Stomach (tissue), 9 donors: Measurements from ENCODE around the gene R3HCC1L. TPM values are rescaled to one million over a fixed set of nuclear protein-coding genes. Genes with fewer than 3 reads are reported as not detected.
"Not testable (repeated sequence)": the region's sequence is repeated elsewhere in the genome, so short reads cannot be mapped to it uniquely, and the experiment has no call there.

ENCODE experiments used
- DNase-seq, 2 donors: peaks; one replicate each; pipeline versions ENCODE4 v3.0.0 to v3.0.0-alpha.2; 2013 to 2019
- H3K27ac ChIP-seq, 5 donors: fragments of 200-600 bp in 4 of 5; sonication (generic) in 4 of 5; one replicate each; pipeline ENCODE4 v1.5.1; 2013 to 2019; ENCODE audit warnings: mild to moderate bottlenecking in 1 of 5, moderate library complexity in 1 of 5
- H3K27me3 ChIP-seq, 3 donors: fragments of 200-600 bp; sonication (generic); one replicate each; pipeline ENCODE4 v1.5.1; 2017 to 2019; ENCODE audit warnings: mixed run types in 1 of 3
- H3K36me3 ChIP-seq, 4 donors: fragments of 200-600 bp; sonication (generic); 1 replicate in 3 of 4; 2 replicates in 1 of 4; pipeline ENCODE4 v1.5.1; 2016 to 2019
- H3K4me1 ChIP-seq, 4 donors: fragments of 200-600 bp; sonication (generic); one replicate each; pipeline ENCODE4 v1.5.1; 2016 to 2019
- H3K4me3 ChIP-seq, 4 donors: fragments of 200-600 bp; sonication (generic) in 3 of 4; one replicate each; pipeline ENCODE4 v1.5.1; 2016 to 2019; ENCODE audit warnings: mild to moderate bottlenecking in 1 of 4
- H3K9me3 ChIP-seq, 4 donors: fragments of 200-600 bp; sonication (generic); one replicate each; pipeline ENCODE4 v1.5.1; 2016 to 2019
- CTCF ChIP-seq, 7 experiments: fragments of 450-650 bp in 4 of 7; fragments of 200-600 bp in 3 of 7; sonication (generic) in 3 of 7; IDR thresholded peaks; one replicate each; pipeline ENCODE4 v1.5.1; 2016 to 2019; ENCODE audit warnings: antibody characterized with exemption in 7 of 7, control low read depth in 2 of 7, mild to moderate bottlenecking in 1 of 7
- EP300 ChIP-seq: sonication (generic); formaldehyde crosslinking; IDR thresholded peaks from one replicate; pipeline ENCODE4 v1.6.1; 2017; ENCODE audit warnings: antibody characterized with exemption
- POLR2A ChIP-seq, 4 donors: fragments of 450-650 bp; IDR thresholded peaks; one replicate each; pipeline ENCODE4 v1.6.1; 2016; ENCODE audit warnings: antibody characterized with exemption in 4 of 4, control low read depth in 2 of 4, mild to moderate bottlenecking in 1 of 4, moderate library complexity in 1 of 4
- POLR2AphosphoS5 ChIP-seq, 3 donors: sonication (generic); formaldehyde crosslinking; IDR thresholded peaks; one replicate each; pipeline ENCODE4 v1.6.1; 2016; ENCODE audit warnings: antibody characterized with exemption in 3 of 3
- WGBS, 5 donors: extraction: QIAGEN DNeasy Blood & Tissue Kit in 3 of 5; methylation state at CpG; one replicate each; pipeline versions ENCODE4 v1.1.5 to v1.1.7; 2013 to 2018; 5-methylcytosine and 5-hydroxymethylcytosine counted together
- intact Hi-C: fragments of 100-400 bp; cut with DNase I; formaldehyde crosslinking; loops from one replicate; pipeline ENCODE4 v1.15.1; 2023; ENCODE audit warnings: low total_unique reads
- polyA plus RNA-seq, 3 donors: library from polyadenylated mRNA; stranded (reverse); fragments of 200-250 nt; gene quantifications; one replicate each; pipeline ENCODE4 v1.2.3, GENCODE V29; 2013
- total RNA-seq, 5 donors: library from RNA; depleted of rRNA; stranded (reverse); fragments of >200 nt; gene quantifications; one replicate each; pipeline versions ENCODE4 v1.1.0 to v1.2.3, GENCODE V29; 2014 to 2016
- donor health status: healthy with polysubstance abuse.
- donor health status: Bipolar disorder and iron deficiency.
- donor health status: healthy.

The R3HCC1L gene
- total and polyA plus RNA-seq, 8 donors: 7.3 to 97.6 (median 15.3) TPM

GRCh38 chr10:98223874-98224273, 89.4 kb downstream of the R3HCC1L start:
- Histone ChIP-seq H3K36me3 (peaks cover 0 to 7% (median 3%) of the 10 kb centered on the region in 4 donors), H3K4me3 (no peak overlapping the region), H3K27ac (no peak overlapping the region), H3K27me3 (no peaks in the 10 kb centered on the region), H3K9me3 (peaks cover 0 to 22% (median 11%) of the 10 kb centered on the region in 4 donors), H3K4me1 (peaks cover 0 to 10% (median 0%) of the 10 kb centered on the region in 4 donors)
- DNase-seq: no peak
- intact Hi-C loops: no loop called here
- TF ChIP-seq POLR2A (IDR thresholded peaks at IDR 0.05): no peak
- TF ChIP-seq CTCF (IDR thresholded peaks at IDR 0.05): no peak
- TF ChIP-seq POLR2AphosphoS5 (IDR thresholded peaks at IDR 0.05): no peak
- no peak for TF ChIP-seq EP300
- WGBS, 5 donors: 93 to 99% (median 97%) methylated on average over 6 of the region's 6 CpGs

GRCh38 chr10:98224509-98224908, 90.1 kb downstream of the R3HCC1L start:
- Histone ChIP-seq H3K4me1 (peaks cover 0 to 10% (median 0%) of the 10 kb centered on the region in 4 donors), H3K27ac (no peak overlapping the region), H3K27me3 (no peaks in the 10 kb centered on the region), H3K4me3 (no peak overlapping the region), H3K36me3 (peaks cover 0 to 6% (median 3%) of the 10 kb centered on the region in 4 donors), H3K9me3 (peaks cover 0 to 15% (median 6%) of the 10 kb centered on the region in 4 donors)
- WGBS, 5 donors: 70 to 79% (median 77%) methylated on average over 2 of the region's 2 CpGs
- DNase-seq: no peak
- intact Hi-C loops: no loop called here
- no peak for TF ChIP-seq POLR2AphosphoS5 (IDR thresholded peaks at IDR 0.05)
- TF ChIP-seq POLR2A (IDR thresholded peaks at IDR 0.05): no peak
- no peak for TF ChIP-seq CTCF (IDR thresholded peaks at IDR 0.05)
- no peak for TF ChIP-seq EP300

- H3K4me3 ChIP-seq: no peak overlapping the region
- H3K27me3 ChIP-seq: no peaks in the 10 kb centered on the region
- H3K4me1 ChIP-seq: peaks cover 0 to 10% (median 0%) of the 10 kb centered on the region in 4 donors
- 96 to 100% (median 98%) methylated on average over 1 of the region's 1 CpG for WGBS, 5 donors
- intact Hi-C loops: no loop called here
- H3K9me3 ChIP-seq: peaks cover 0 to 11% (median 4%) of the 10 kb centered on the region in 4 donors
- TF ChIP-seq CTCF (IDR thresholded peaks at IDR 0.05) (no peak), POLR2AphosphoS5 (IDR thresholded peaks at IDR 0.05) (no peak), EP300 (no peak), POLR2A (IDR thresholded peaks at IDR 0.05) (no peak)
- peaks cover 0 to 6% (median 3%) of the 10 kb centered on the region in 4 donors for H3K36me3 ChIP-seq
- H3K27ac ChIP-seq: no peak overlapping the region
- DNase-seq: no peak
Observed at GRCh38 chr10:98224996-98225395, 90.5 kb downstream of the R3HCC1L start.

GRCh38 chr10:98226508-98227144, 92.2 kb downstream of the R3HCC1L start:
- no peaks in the 10 kb centered on the region for H3K27me3 ChIP-seq
- no peak overlapping the region for H3K4me3 ChIP-seq
- H3K27ac ChIP-seq: no peak overlapping the region
- intact Hi-C loops: no loop called here
- peaks cover 0 to 11% (median 3%) of the 10 kb centered on the region in 4 donors for H3K9me3 ChIP-seq
- H3K4me1 ChIP-seq: peaks cover 0 to 10% (median 0%) of the 10 kb centered on the region in 4 donors
- WGBS, 5 donors: 52 to 67% (median 61%) methylated on average over 1 of the region's 1 CpG
- peaks cover 0 to 11% (median 6%) of the 10 kb centered on the region in 4 donors for H3K36me3 ChIP-seq
- no peak for TF ChIP-seq CTCF (IDR thresholded peaks at IDR 0.05)
- no peak for TF ChIP-seq EP300
- no peak for TF ChIP-seq POLR2A (IDR thresholded peaks at IDR 0.05)
- no peak for TF ChIP-seq POLR2AphosphoS5 (IDR thresholded peaks at IDR 0.05)
- no peak for DNase-seq

- H3K27ac ChIP-seq, H3K4me1 ChIP-seq, intact Hi-C loops, H3K4me3 ChIP-seq, DNase-seq, H3K27me3 ChIP-seq: not testable (repeated sequence)
- 94 to 100% (median 97%) methylated on average over 3 of the region's 3 CpGs for WGBS, 5 donors
- peaks cover 4 to 17% (median 12%) of the 10 kb centered on the region in 4 donors for H3K36me3 ChIP-seq
- H3K9me3 ChIP-seq: peaks cover 0 to 11% (median 3%) of the 10 kb centered on the region in 4 donors
Observed at GRCh38 chr10:98227713-98228112, 93.3 kb downstream of the R3HCC1L start.

GRCh38 chr10:98228266-98228665, 93.8 kb downstream of the R3HCC1L start:
- H3K27ac ChIP-seq, H3K27me3 ChIP-seq, intact Hi-C loops, H3K4me3 ChIP-seq, H3K4me1 ChIP-seq, DNase-seq: not testable (repeated sequence)
- H3K9me3 ChIP-seq: peaks cover 0 to 11% (median 3%) of the 10 kb centered on the region in 4 donors
- WGBS, 5 donors: 80 to 96% (median 87%) methylated on average over 1 of the region's 1 CpG
- H3K36me3 ChIP-seq: peaks cover 4 to 20% (median 14%) of the 10 kb centered on the region in 4 donors
